Endodermal cell (in vitro differentiated cells): ENCODE results near the gene FARSB. TPM values are rescaled to one million over a fixed set of nuclear protein-coding genes. Genes with fewer than 3 reads are reported as not detected.

ENCODE experiments used
- DNase-seq: peaks from one replicate; pipeline ENCODE4 v3.0.0-alpha.2; 2017
- H3K27ac ChIP-seq: 2 replicates; pipeline ENCODE4 v1.5.1; 2013; ENCODE audit warnings: mild to moderate bottlenecking, low read depth, low read length, moderate library complexity
- H3K27me3 ChIP-seq: 2 replicates; pipeline ENCODE4 v1.6.1; 2013; ENCODE audit warnings: mild to moderate bottlenecking, low read length, moderate library complexity; ENCODE audit not compliant: insufficient read depth, control insufficient read depth, poor library complexity, severe bottlenecking
- H3K36me3 ChIP-seq: 2 replicates; pipeline ENCODE4 v1.7.0; 2013; ENCODE audit warnings: mild to moderate bottlenecking, low read length, moderate library complexity; ENCODE audit not compliant: control insufficient read depth, insufficient read depth
- H3K4me1 ChIP-seq: one replicate; pipeline ENCODE4 v1.7.0; 2013; ENCODE audit warnings: low read length; ENCODE audit not compliant: control insufficient read depth, insufficient read depth
- H3K4me3 ChIP-seq: 2 replicates; pipeline ENCODE4 v1.5.1; 2013; ENCODE audit warnings: mild to moderate bottlenecking, low read length, moderate library complexity
- H3K9ac ChIP-seq: 2 replicates; pipeline ENCODE4 v1.6.1; 2013; ENCODE audit warnings: mild to moderate bottlenecking, low read length, moderate library complexity; ENCODE audit not compliant: poor library complexity, severe bottlenecking; ENCODE audit errors: extremely low read depth
- H3K9me3 ChIP-seq: 2 replicates; pipeline ENCODE4 v1.6.1; 2013; ENCODE audit warnings: mild to moderate bottlenecking, low read length, moderate library complexity; ENCODE audit not compliant: control insufficient read depth
- H3K27ac Mint-ChIP-seq: 2 replicates; pipeline ENCODE4 v1.8.0; 2020; ENCODE audit warnings: mixed read lengths
- H3K27me3 Mint-ChIP-seq: 2 replicates; pipeline ENCODE4 v1.8.0; 2021; ENCODE audit warnings: mild to moderate bottlenecking, mixed read lengths; ENCODE audit not compliant: insufficient read depth
- H3K36me3 Mint-ChIP-seq: 2 replicates; pipeline ENCODE4 v1.8.0; 2020; ENCODE audit warnings: low read depth, mixed read lengths
- H3K4me1 Mint-ChIP-seq: 2 replicates; pipeline ENCODE4 v1.8.0; 2020; ENCODE audit warnings: mixed read lengths
- H3K4me3 Mint-ChIP-seq: 2 replicates; pipeline ENCODE4 v1.8.0; 2020; ENCODE audit warnings: mild to moderate bottlenecking, moderate library complexity, mixed read lengths
- H3K9me3 Mint-ChIP-seq: 2 replicates; pipeline ENCODE4 v1.8.0; 2020; ENCODE audit warnings: mild to moderate bottlenecking, mixed read lengths
- CTCF ChIP-seq: fragments of 200-600 bp; sonication (generic); conservative IDR thresholded peaks from 2 replicates; pipeline ENCODE4 v1.5.0; 2021; ENCODE audit warnings: antibody characterized with exemption, mild to moderate bottlenecking
- WGBS, 2 experiments: methylation state at CpG; one replicate each; pipeline versions ENCODE4 v1.1.5 to v1.1.7; 2013; ENCODE audit warnings: missing lambda C conversion rate in 2 of 2, mixed read lengths in 1 of 2; ENCODE audit not compliant: insufficient coverage in 1 of 2, insufficient read length in 1 of 2; 5-methylcytosine and 5-hydroxymethylcytosine counted together
- total RNA-seq, 2 donors: library from RNA; stranded (reverse); fragmentation: NEBNext Ultra II Directional in 1 of 2; extraction: Animal tissue kit (Norgen Biotek cat#: 25700) in 1 of 2; gene quantifications; 2 replicates in 1 of 2; 3 replicates in 1 of 2; pipeline ENCODE4 v1.2.1, GENCODE V29; 2021

Gene FARSB
- total RNA-seq, 2 donors from 2014 or later: 15.9 to 18.3 TPM

GRCh38 chr2:222651718-222652418 lies 4.0 kb downstream of the FARSB start:
- Histone ChIP-seq H3K9ac (no peak overlapping the region), H3K36me3 (peaks cover 3% of the 10 kb centered on the region), H3K27me3 (no peaks in the 10 kb centered on the region), H3K9me3 (no peaks in the 10 kb centered on the region), H3K4me1 (no peaks in the 10 kb centered on the region), H3K4me3 (no peak overlapping the region), H3K27ac (no peak overlapping the region)
- Mint-ChIP-seq H3K27me3 (no peaks in the 10 kb centered on the region), H3K27ac (no peak overlapping the region), H3K36me3 (no peaks in the 10 kb centered on the region), H3K4me1 (peaks cover 19% of the 10 kb centered on the region), H3K9me3 (no peaks in the 10 kb centered on the region), H3K4me3 (no peak overlapping the region)
- DNase-seq: no peak
- WGBS, 2 experiments: 80 to 89% methylated on average over 1 to 4 of the region's 4 CpGs
- TF ChIP-seq CTCF: no peak

GRCh38 chr2:222649801-222650200 lies 6.1 kb downstream of the FARSB start:
- H3K36me3 Mint-ChIP-seq: peaks cover 8% of the 10 kb centered on the region
- Histone ChIP-seq H3K9me3 (no peaks in the 10 kb centered on the region), H3K27me3 (no peaks in the 10 kb centered on the region), H3K9ac (no peak overlapping the region), H3K4me3 (no peak overlapping the region), H3K36me3 (peaks cover 16% of the 10 kb centered on the region), H3K4me1 (no peaks in the 10 kb centered on the region), H3K27ac (no peak overlapping the region)
- no peak overlapping the region for H3K4me3 Mint-ChIP-seq
- no peak overlapping the region for H3K27ac Mint-ChIP-seq
- H3K27me3 Mint-ChIP-seq: no peaks in the 10 kb centered on the region
- 85 to 95% methylated on average over 3 of the region's 3 CpGs for WGBS, 2 experiments
- DNase-seq: no peak
- H3K4me1 Mint-ChIP-seq: peaks cover 10% of the 10 kb centered on the region
- H3K9me3 Mint-ChIP-seq: no peaks in the 10 kb centered on the region
- no peak for TF ChIP-seq CTCF

GRCh38 chr2:222646008-222646407 lies 9.9 kb downstream of the FARSB start:
- WGBS, 2 experiments: 90 to 100% methylated on average over 2 to 3 of the region's 3 CpGs
- Histone ChIP-seq H3K4me3 (no peak overlapping the region), H3K36me3 (peaks cover 32% of the 10 kb centered on the region), H3K27me3 (no peaks in the 10 kb centered on the region), H3K9ac (no peak overlapping the region), H3K9me3 (no peaks in the 10 kb centered on the region), H3K27ac (no peak overlapping the region), H3K4me1 (no peaks in the 10 kb centered on the region)
- Mint-ChIP-seq H3K4me3 (no peak overlapping the region), H3K9me3 (no peaks in the 10 kb centered on the region), H3K27me3 (no peaks in the 10 kb centered on the region), H3K4me1 (no peaks in the 10 kb centered on the region), H3K36me3 (peaks cover 14% of the 10 kb centered on the region), H3K27ac (no peak overlapping the region)
- DNase-seq: no peak
- TF ChIP-seq CTCF: no peak
